Trophoblast cell (in vitro differentiated cells and primary cell): Measurements from ENCODE around the gene RNF224.

Experiments used
- DNase-seq, 2 donors: peaks; one replicate each; pipeline ENCODE4 v3.0.0-alpha.2; 2016
- H2AFZ ChIP-seq: 2 replicates; pipeline ENCODE4 v1.6.1; 2013; ENCODE audit warnings: low read length, moderate library complexity, mild to moderate bottlenecking; ENCODE audit not compliant: insufficient read depth, poor library complexity
- H2AK5ac ChIP-seq: 2 replicates; pipeline ENCODE4 v1.6.1; 2013; ENCODE audit warnings: mild to moderate bottlenecking, low read length
- H2BK120ac ChIP-seq: 2 replicates; pipeline ENCODE4 v1.6.1; 2013; ENCODE audit warnings: low read length, mild to moderate bottlenecking, moderate library complexity; ENCODE audit not compliant: insufficient read depth, poor library complexity
- H2BK12ac ChIP-seq: 2 replicates; pipeline ENCODE4 v1.6.1; 2013; ENCODE audit warnings: mild to moderate bottlenecking, low read length, moderate library complexity
- H2BK5ac ChIP-seq: 2 replicates; pipeline ENCODE4 v1.6.1; 2013; ENCODE audit warnings: low read length, low read depth, moderate library complexity, mild to moderate bottlenecking; ENCODE audit not compliant: poor library complexity
- H3K14ac ChIP-seq: 2 replicates; pipeline ENCODE4 v1.6.1; 2013; ENCODE audit warnings: mild to moderate bottlenecking, low read length
- H3K18ac ChIP-seq: 2 replicates; pipeline ENCODE4 v1.6.1; 2013; ENCODE audit warnings: mild to moderate bottlenecking, low read length
- H3K23ac ChIP-seq: 2 replicates; pipeline ENCODE4 v1.6.1; 2013; ENCODE audit warnings: low read length
- H3K27ac ChIP-seq: 2 replicates; pipeline ENCODE4 v1.5.1; 2013; ENCODE audit warnings: low read depth, mild to moderate bottlenecking, inconsistent platforms, low read length, moderate library complexity
- H3K27me3 ChIP-seq: 2 replicates; pipeline ENCODE4 v1.6.1; 2013; ENCODE audit warnings: inconsistent platforms, mild to moderate bottlenecking, low read length, moderate library complexity; ENCODE audit not compliant: insufficient read depth
- H3K36me3 ChIP-seq, 2 experiments: 1 replicate in 1 of 2; 2 replicates in 1 of 2; pipeline ENCODE4 v1.6.1; 2013; ENCODE audit warnings: low read length in 2 of 2, mild to moderate bottlenecking in 2 of 2, moderate library complexity in 1 of 2; ENCODE audit not compliant: insufficient read depth in 2 of 2, control insufficient read depth in 1 of 2
- H3K4ac ChIP-seq: 2 replicates; pipeline ENCODE4 v1.6.1; 2013; ENCODE audit warnings: low read depth, mild to moderate bottlenecking, low read length, moderate library complexity
- H3K4me1 ChIP-seq, 2 experiments: 1 replicate in 1 of 2; 2 replicates in 1 of 2; pipeline ENCODE4 v1.6.1; 2013; ENCODE audit warnings: low read length in 2 of 2, mild to moderate bottlenecking in 2 of 2, moderate library complexity in 1 of 2; ENCODE audit not compliant: insufficient read depth in 2 of 2, control insufficient read depth in 1 of 2
- H3K4me2 ChIP-seq: 2 replicates; pipeline ENCODE4 v1.6.1; 2013; ENCODE audit warnings: inconsistent platforms, mild to moderate bottlenecking, low read length, moderate library complexity
- H3K4me3 ChIP-seq: 2 replicates; pipeline ENCODE4 v1.5.1; 2013; ENCODE audit warnings: mild to moderate bottlenecking, low read depth, low read length, inconsistent platforms
- H3K79me1 ChIP-seq: one replicate; pipeline ENCODE4 v1.6.1; 2013; ENCODE audit warnings: low read length
- H3K79me2 ChIP-seq: 2 replicates; pipeline ENCODE4 v1.6.1; 2013; ENCODE audit warnings: low read length, mild to moderate bottlenecking; ENCODE audit not compliant: control insufficient read depth, insufficient read depth, poor library complexity
- H3K9ac ChIP-seq: 2 replicates; pipeline ENCODE4 v1.6.1; 2013; ENCODE audit warnings: mild to moderate bottlenecking, low read length
- H3K9me3 ChIP-seq: 2 replicates; pipeline ENCODE4 v1.6.1; 2013; ENCODE audit warnings: low read depth, mild to moderate bottlenecking, control low read depth, inconsistent platforms, low read length; ENCODE audit not compliant: insufficient read depth
- H4K12ac ChIP-seq: 2 replicates; pipeline ENCODE4 v1.6.1; 2013; ENCODE audit warnings: low read depth, mild to moderate bottlenecking, low read length, moderate library complexity
- H4K8ac ChIP-seq: 2 replicates; pipeline ENCODE4 v1.6.1; 2013; ENCODE audit warnings: low read depth, mild to moderate bottlenecking, low read length, moderate library complexity
- H4K91ac ChIP-seq: one replicate; pipeline ENCODE4 v1.6.1; 2013; ENCODE audit warnings: low read depth, mild to moderate bottlenecking, low read length, moderate library complexity
- WGBS: extraction: QIAGEN DNeasy Blood & Tissue Kit; methylation state at CpG from one replicate; pipeline ENCODE4 v1.1.7; 2013; ENCODE audit warnings: missing lambda C conversion rate; ENCODE audit not compliant: insufficient read length, insufficient coverage; ENCODE audit errors: extremely low coverage; 5-methylcytosine and 5-hydroxymethylcytosine counted together

The RNF224 gene

DNA sequence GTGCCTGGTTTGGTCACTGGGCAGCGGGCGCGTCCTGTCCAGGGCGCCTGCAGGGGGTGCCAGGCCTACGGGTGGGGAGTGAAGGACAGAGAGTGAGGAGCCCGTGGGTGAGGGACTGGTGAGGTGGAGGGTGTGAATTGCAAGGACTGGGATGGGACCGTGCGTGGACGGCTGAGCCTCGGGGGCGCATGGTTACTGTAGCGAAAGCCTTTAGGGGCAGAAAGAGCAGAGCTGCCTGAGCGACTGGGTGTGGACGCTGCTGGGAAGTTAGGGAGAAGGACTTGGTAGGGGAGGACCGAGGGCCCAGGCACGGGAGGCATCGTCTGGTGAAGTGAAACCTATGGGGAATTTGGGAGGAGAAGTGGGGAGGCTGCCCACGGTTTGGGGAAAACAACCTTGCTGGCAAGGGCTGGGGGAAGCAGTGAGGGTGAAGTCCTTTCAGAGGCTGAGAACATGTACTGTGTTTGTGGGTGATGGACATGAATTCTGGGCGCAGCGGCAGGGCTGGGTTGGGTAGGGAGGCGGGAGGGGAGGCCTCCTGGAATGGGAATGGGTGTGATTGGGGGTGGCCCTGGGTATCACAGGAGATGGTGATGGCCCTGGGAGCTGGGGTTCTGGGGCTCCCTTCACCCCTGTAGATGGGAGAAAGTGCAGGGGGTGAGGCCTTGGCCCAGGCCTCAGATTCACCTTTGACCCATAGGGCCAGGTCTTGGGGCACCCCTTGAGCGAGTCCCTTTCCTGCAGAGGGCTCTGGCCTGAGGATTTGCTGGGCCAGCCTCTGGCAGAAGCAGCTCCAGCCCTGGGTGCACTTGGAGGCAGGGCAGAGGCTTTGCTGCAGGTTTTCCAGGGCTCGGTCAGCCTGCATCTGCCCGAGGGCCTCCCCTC is 48.5 kb downstream of the RNF224 start:
- H3K79me2 ChIP-seq, result peaks cover 5% of the 10 kb centered on the region
- no peak overlapping the region for H3K18ac ChIP-seq
- no peak overlapping the region for H4K91ac ChIP-seq
- peak overlapping the region; percentile 9 for H2AK5ac ChIP-seq
- no peak overlapping the region for H3K4me2 ChIP-seq
- no peak overlapping the region for H2BK12ac ChIP-seq
- H4K8ac ChIP-seq, result no peak overlapping the region
- no peak overlapping the region for H2AFZ ChIP-seq
- no peak overlapping the region for H3K4me3 ChIP-seq
- H3K14ac ChIP-seq, result no peak overlapping the region
- DNase-seq, result no peak
- no peak overlapping the region for H2BK120ac ChIP-seq
- H3K23ac ChIP-seq, result no peak overlapping the region
- no CpG with 5 or more reads among the region's 24 CpGs for WGBS
- no peak overlapping the region for H3K27ac ChIP-seq
- H3K27me3 ChIP-seq, result no peaks in the 10 kb centered on the region
- H3K4me1 ChIP-seq, result peaks cover 22 to 25% of the 10 kb centered on the region in 2 experiments
- H3K36me3 ChIP-seq, result peaks cover 46 to 48% of the 10 kb centered on the region in 2 experiments
- H3K4ac ChIP-seq, result no peak overlapping the region
- H2BK5ac ChIP-seq, result no peak overlapping the region
- H3K79me1 ChIP-seq, result peaks cover 14% of the 10 kb centered on the region
- H3K9ac ChIP-seq, result no peak overlapping the region
- H4K12ac ChIP-seq, result no peak overlapping the region
- H3K9me3 ChIP-seq, result peaks cover 17% of the 10 kb centered on the region

DNA sequence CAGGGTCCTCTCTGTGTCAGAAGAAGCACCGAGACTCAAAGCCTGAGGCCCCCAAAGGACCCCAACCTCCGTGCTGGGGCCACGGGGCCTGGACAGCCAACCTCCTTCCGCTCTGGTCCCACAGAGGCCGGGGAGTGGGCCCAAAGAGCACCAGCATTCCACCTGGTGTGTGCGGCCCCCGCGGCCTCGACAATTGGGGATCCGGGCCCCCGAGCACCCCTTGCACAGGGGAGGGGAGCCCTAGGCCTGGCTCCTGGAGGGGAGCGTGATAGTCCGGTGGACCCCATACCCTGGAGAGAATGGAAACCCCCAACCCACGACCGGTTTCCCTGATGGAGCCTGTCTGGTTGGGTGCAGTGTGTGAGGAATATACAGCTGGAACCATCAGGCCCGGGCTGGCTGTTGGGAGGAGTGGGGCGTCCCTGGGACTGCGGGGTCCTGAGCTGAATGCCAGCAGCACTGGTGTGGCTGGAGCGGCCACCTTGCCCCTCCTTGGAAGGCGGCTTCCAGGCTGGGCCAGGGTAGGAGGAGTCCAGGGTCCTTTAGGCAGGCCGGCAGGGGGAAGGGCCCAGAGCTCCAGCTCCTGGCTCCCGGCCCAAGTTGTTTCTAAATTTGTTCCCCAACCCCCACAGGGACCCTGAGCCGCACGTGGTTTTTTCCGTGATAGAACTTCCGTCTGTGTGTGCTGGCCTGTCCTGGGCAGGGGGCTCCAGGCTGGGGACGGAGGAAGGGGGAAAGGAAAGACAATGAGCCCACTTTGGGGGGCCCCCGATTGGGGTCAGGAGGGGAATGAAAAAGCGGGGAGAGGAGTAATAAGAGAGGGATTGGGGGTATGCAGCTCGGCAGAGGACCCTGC is 49.4 kb downstream of the RNF224 start:
- H2BK120ac ChIP-seq, result no peak overlapping the region
- H3K9me3 ChIP-seq, result peaks cover 17% of the 10 kb centered on the region
- H4K8ac ChIP-seq, result no peak overlapping the region
- no peak overlapping the region for H3K9ac ChIP-seq
- peaks cover 27 to 29% of the 10 kb centered on the region in 2 experiments for H3K4me1 ChIP-seq
- H3K23ac ChIP-seq, result no peak overlapping the region
- H3K4me3 ChIP-seq, result no peak overlapping the region
- H2AFZ ChIP-seq, result no peak overlapping the region
- H3K4ac ChIP-seq, result no peak overlapping the region
- peak overlapping the region; percentile 52 for H3K27ac ChIP-seq
- peak overlapping the region; percentile 10 for H2BK12ac ChIP-seq
- H4K91ac ChIP-seq, result peak overlapping the region; percentile 50
- H3K79me1 ChIP-seq, result peaks cover 17% of the 10 kb centered on the region
- no peaks in the 10 kb centered on the region for H3K27me3 ChIP-seq
- peak overlapping the region; percentile 1 for H3K14ac ChIP-seq
- peak overlapping the region; percentile 60 for H3K4me2 ChIP-seq
- peaks cover 5% of the 10 kb centered on the region for H3K79me2 ChIP-seq
- H3K36me3 ChIP-seq, result peaks cover 39 to 42% of the 10 kb centered on the region in 2 experiments
- no peak overlapping the region for H2BK5ac ChIP-seq
- no peak overlapping the region for H3K18ac ChIP-seq
- H4K12ac ChIP-seq, result peak overlapping the region; percentile 8
- peak overlapping the region; percentile 9 for H2AK5ac ChIP-seq
- WGBS, result no CpG with 5 or more reads among the region's 30 CpGs
- DNase-seq, result no peak

- Histone ChIP-seq H2BK12ac (peak within 1 kb of the TSS; percentile 21), H3K36me3 (peaks cover 31 to 34% of the 10 kb centered on the region in 2 experiments), H3K4ac (peak within 1 kb of the TSS; percentile 53), H2BK120ac (peak within 1 kb of the TSS; percentile 86), H2AFZ (peak within 1 kb of the TSS; percentile 68), H4K91ac (peak within 1 kb of the TSS; percentile 84), H2AK5ac (peak within 1 kb of the TSS; percentile 40), H3K23ac (no peak within 1 kb of the TSS), H3K79me1 (peaks cover 17% of the 10 kb centered on the region), H3K4me1 (peaks cover 27 to 29% of the 10 kb centered on the region in 2 experiments), H3K4me2 (peak within 1 kb of the TSS; percentile 60), H3K9me3 (peaks cover 17% of the 10 kb centered on the region), H3K9ac (peak within 1 kb of the TSS; percentile 55), H4K12ac (peak within 1 kb of the TSS; percentile 85), H3K14ac (peak within 1 kb of the TSS; percentile 83), H3K79me2 (peaks cover 5% of the 10 kb centered on the region), H3K18ac (peak within 1 kb of the TSS; percentile 68), H3K27me3 (no peaks in the 10 kb centered on the region), H4K8ac (peak within 1 kb of the TSS; percentile 73), H3K27ac (peak within 1 kb of the TSS; percentile 52), H3K4me3 (peak within 1 kb of the TSS; percentile 58), H2BK5ac (peak within 1 kb of the TSS; percentile 29)
- WGBS, result no CpG with 5 or more reads among the region's 25 CpGs
- DNase-seq, result no peak
Observed at GRCh38 chr9:137277329-137278041, 50.2 kb downstream of the RNF224 start, which contains the start of gene TOR4A. Gene TOR4A, plus strand, starts transcription at chr9:137277726. Its CDS starts 964 bp downstream, at chr9:137278690.
